Neural progenitor cell (in vitro differentiated cells): ENCODE results near the gene RPL32. TPM values are rescaled to one million over a fixed set of nuclear protein-coding genes. Genes with fewer than 3 reads are reported as not detected.

ENCODE experiments used
- DNase-seq: peaks from one replicate; pipeline ENCODE4 v3.0.0-alpha.2; 2016; ENCODE audit warnings: low spot score
- H2AFZ ChIP-seq: fragments of 200-600 bp; sonication (generic); replicated peaks from 2 replicates; pipeline ENCODE4 v1.6.1; 2016; ENCODE audit warnings: antibody characterized with exemption
- H3F3A ChIP-seq: fragments of 200-600 bp; sonication (generic); 2 replicates; pipeline ENCODE4 v1.6.1; 2016; ENCODE audit warnings: antibody characterized with exemption, low read depth
- H3K27ac ChIP-seq: fragments of 200-600 bp; sonication (generic); 2 replicates; pipeline ENCODE4 v1.5.1; 2016; ENCODE audit warnings: mild to moderate bottlenecking
- H3K27me3 ChIP-seq: fragments of 200-600 bp; sonication (generic); 2 replicates; pipeline ENCODE4 v1.6.1; 2016; ENCODE audit warnings: mild to moderate bottlenecking, moderate library complexity
- H3K36me3 ChIP-seq: fragments of 200-600 bp; sonication (generic); 2 replicates; pipeline ENCODE4 v1.5.1; 2016
- H3K4me1 ChIP-seq: fragments of 200-600 bp; sonication (generic); 2 replicates; pipeline ENCODE4 v1.6.1; 2016; ENCODE audit warnings: mixed run types
- H3K4me2 ChIP-seq: fragments of 200-600 bp; sonication (generic); 2 replicates; pipeline ENCODE4 v1.6.1; 2016
- H3K4me3 ChIP-seq: fragments of 200-600 bp; sonication (generic); 2 replicates; pipeline ENCODE4 v1.5.1; 2016
- H3K79me2 ChIP-seq: fragments of 200-600 bp; sonication (generic); 2 replicates; pipeline ENCODE4 v1.6.1; 2016; ENCODE audit warnings: low read depth
- H3K9ac ChIP-seq: fragments of 200-600 bp; sonication (generic); 2 replicates; pipeline ENCODE4 v1.6.1; 2016
- H3K9me3 ChIP-seq: fragments of 200-600 bp; sonication (generic); 2 replicates; pipeline ENCODE4 v1.5.1; 2016; ENCODE audit warnings: low read depth
- H4K20me1 ChIP-seq: fragments of 200-600 bp; sonication (generic); 2 replicates; pipeline ENCODE4 v1.6.1; 2016; ENCODE audit warnings: low read depth
- H3K27ac Mint-ChIP-seq: 3 replicates; pipeline ENCODE4 v1.8.0; 2021; ENCODE audit warnings: mixed read lengths
- H3K27me3 Mint-ChIP-seq: 2 replicates; pipeline ENCODE4 v1.8.0; 2022; ENCODE audit warnings: low read depth, mild to moderate bottlenecking, inconsistent platforms, moderate library complexity, mixed read lengths; ENCODE audit not compliant: insufficient read depth
- H3K36me3 Mint-ChIP-seq: 3 replicates; pipeline ENCODE4 v1.8.0; 2021; ENCODE audit warnings: mixed read lengths
- H3K4me1 Mint-ChIP-seq: 3 replicates; pipeline ENCODE4 v1.8.0; 2021; ENCODE audit warnings: mixed read lengths
- H3K4me3 Mint-ChIP-seq: 3 replicates; pipeline ENCODE4 v1.8.0; 2021; ENCODE audit warnings: mild to moderate bottlenecking, moderate library complexity, mixed read lengths
- H3K9me3 Mint-ChIP-seq: 3 replicates; pipeline ENCODE4 v1.8.0; 2020; ENCODE audit warnings: mixed read lengths
- CTCF ChIP-seq: fragments of 200-600 bp; sonication (generic); IDR thresholded peaks from 2 replicates; pipeline ENCODE4 v1.5.1; 2017; ENCODE audit warnings: antibody characterized with exemption, mild to moderate bottlenecking
- EZH2 ChIP-seq: fragments of 200-600 bp; sonication (generic); IDR thresholded peaks from 2 replicates; pipeline ENCODE4 v1.6.1; 2017; ENCODE audit warnings: antibody characterized with exemption, mild to moderate bottlenecking, moderate library complexity
- EZH2phosphoT487 ChIP-seq: fragments of 200-600 bp; sonication (generic); IDR thresholded peaks from 2 replicates; pipeline ENCODE4 v1.6.1; 2017; ENCODE audit warnings: antibody characterized with exemption
- total RNA-seq: library from RNA; depleted of rRNA; stranded (reverse); fragments of >200 nt; gene quantifications from 2 replicates; pipeline ENCODE4 v1.2.3, GENCODE V29; 2015; ENCODE audit warnings: low replicate concordance

RPL32 gene
- total RNA-seq, 1 donor from 2014 or later, result 2,309 TPM

GRCh38 chr3:12808587-12808986 lies 32.8 kb downstream of the RPL32 start:
- H3F3A ChIP-seq, result peaks cover 8% of the 10 kb centered on the region
- Mint-ChIP-seq H3K27ac (peak overlapping the region; percentile 30), H3K9me3 (no peaks in the 10 kb centered on the region), H3K27me3 (peaks cover 2% of the 10 kb centered on the region), H3K4me1 (peaks cover 9% of the 10 kb centered on the region), H3K36me3 (peaks cover 5% of the 10 kb centered on the region), H3K4me3 (peak overlapping the region; percentile 71)
- H4K20me1 ChIP-seq, result no peaks in the 10 kb centered on the region
- TF ChIP-seq EZH2phosphoT487 (no peak), CTCF (no peak), EZH2 (no peak)
- no peak for DNase-seq
- H3K4me3 ChIP-seq, result no peak overlapping the region
- peaks cover 8% of the 10 kb centered on the region for H3K4me1 ChIP-seq
- no peak overlapping the region for H3K27ac ChIP-seq
- H3K36me3 ChIP-seq, result no peaks in the 10 kb centered on the region
- no peaks in the 10 kb centered on the region for H3K9me3 ChIP-seq
- H2AFZ ChIP-seq, result no peak overlapping the region
- no peak overlapping the region for H3K4me2 ChIP-seq
- H3K27me3 ChIP-seq, result no peaks in the 10 kb centered on the region
- no peaks in the 10 kb centered on the region for H3K79me2 ChIP-seq
- no peak overlapping the region for H3K9ac ChIP-seq

GRCh38 chr3:12807601-12808359 lies 33.6 kb downstream of the RPL32 start:
- Histone ChIP-seq H3K79me2 (no peaks in the 10 kb centered on the region), H3K9ac (no peak overlapping the region), H3K27me3 (no peaks in the 10 kb centered on the region), H3K36me3 (no peaks in the 10 kb centered on the region), H3K27ac (no peak overlapping the region), H3K9me3 (no peaks in the 10 kb centered on the region), H3K4me3 (no peak overlapping the region), H2AFZ (no peak overlapping the region), H3K4me2 (no peak overlapping the region), H3K4me1 (peaks cover 8% of the 10 kb centered on the region), H4K20me1 (no peaks in the 10 kb centered on the region), H3F3A (peaks cover 8% of the 10 kb centered on the region)
- DNase-seq, result no peak
- Mint-ChIP-seq H3K4me1 (peaks cover 9% of the 10 kb centered on the region), H3K27ac (no peak overlapping the region), H3K36me3 (peaks cover 5% of the 10 kb centered on the region), H3K9me3 (no peaks in the 10 kb centered on the region), H3K27me3 (peaks cover 2% of the 10 kb centered on the region), H3K4me3 (no peak overlapping the region)
- TF ChIP-seq CTCF (no peak), EZH2 (no peak), EZH2phosphoT487 (no peak)

GRCh38 chr3:12807066-12807465 lies 34.3 kb downstream of the RPL32 start:
- Mint-ChIP-seq H3K27me3 (peaks cover 2% of the 10 kb centered on the region), H3K27ac (no peak overlapping the region)
- H3K9ac ChIP-seq, result no peak overlapping the region

More at GRCh38 chr3:12807066-12807465, 34.3 kb downstream of the RPL32 start:
- Mint-ChIP-seq H3K4me3 (no peak overlapping the region), H3K36me3 (peaks cover 7% of the 10 kb centered on the region), H3K4me1 (peaks cover 9% of the 10 kb centered on the region), H3K9me3 (no peaks in the 10 kb centered on the region)
- Histone ChIP-seq H2AFZ (no peak overlapping the region), H3K4me1 (peaks cover 8% of the 10 kb centered on the region), H3K9me3 (no peaks in the 10 kb centered on the region), H3K36me3 (no peaks in the 10 kb centered on the region), H3K4me3 (no peak overlapping the region), H3K79me2 (no peaks in the 10 kb centered on the region), H3K27me3 (no peaks in the 10 kb centered on the region), H3K4me2 (no peak overlapping the region), H3F3A (peaks cover 8% of the 10 kb centered on the region), H3K27ac (no peak overlapping the region), H4K20me1 (no peaks in the 10 kb centered on the region)
- DNase-seq, result no peak
- TF ChIP-seq EZH2 (no peak), EZH2phosphoT487 (no peak), CTCF (no peak)
